Activated T-helper 17 cell treated with anti-CD3 and anti-CD28 coated beads, Interleukin-2, amount 50 U/mL, for 72 hours (primary cell): ENCODE data around the gene PKDREJ. TPM values are rescaled to one million over a fixed set of nuclear protein-coding genes. Genes with fewer than 3 reads are reported as not detected.
A peak's percentile ranks its signal among the peaks of the same experiment; 100 is the strongest.
"Not testable (repeated sequence)": the region's sequence is repeated elsewhere in the genome, so short reads cannot be mapped to it uniquely, and the experiment has no call there.

Experiments used
- ATAC-seq: fragments of 150-1000 bp; cut with Tn5 transposase; replicated peaks from 2 replicates; pipeline ENCODE4 v1.10.0; 2021; ENCODE audit warnings: mild to moderate bottlenecking, moderate library complexity
- H3K27ac Mint-ChIP-seq: one replicate; pipeline ENCODE4 v1.8.0; 2022; ENCODE audit warnings: mixed read lengths
- H3K27me3 Mint-ChIP-seq: one replicate; pipeline ENCODE4 v1.8.0; 2022; ENCODE audit warnings: mixed read lengths
- H3K36me3 Mint-ChIP-seq: one replicate; pipeline ENCODE4 v1.8.0; 2022; ENCODE audit warnings: low read depth, mild to moderate bottlenecking, mixed read lengths
- H3K4me1 Mint-ChIP-seq: one replicate; pipeline ENCODE4 v1.8.0; 2022; ENCODE audit warnings: mixed read lengths
- H3K4me3 Mint-ChIP-seq: one replicate; pipeline ENCODE4 v1.8.0; 2022; ENCODE audit warnings: mild to moderate bottlenecking, mixed read lengths
- H3K9me3 Mint-ChIP-seq: one replicate; pipeline ENCODE4 v1.8.0; 2022; ENCODE audit warnings: mixed read lengths
- total RNA-seq, 2 donors: library from RNA; stranded (reverse); gene quantifications; one replicate each; pipeline ENCODE4 v1.2.3, GENCODE V29; 2022

The PKDREJ gene
- total RNA-seq, 2 donors from 2014 or later: not detected

DNA sequence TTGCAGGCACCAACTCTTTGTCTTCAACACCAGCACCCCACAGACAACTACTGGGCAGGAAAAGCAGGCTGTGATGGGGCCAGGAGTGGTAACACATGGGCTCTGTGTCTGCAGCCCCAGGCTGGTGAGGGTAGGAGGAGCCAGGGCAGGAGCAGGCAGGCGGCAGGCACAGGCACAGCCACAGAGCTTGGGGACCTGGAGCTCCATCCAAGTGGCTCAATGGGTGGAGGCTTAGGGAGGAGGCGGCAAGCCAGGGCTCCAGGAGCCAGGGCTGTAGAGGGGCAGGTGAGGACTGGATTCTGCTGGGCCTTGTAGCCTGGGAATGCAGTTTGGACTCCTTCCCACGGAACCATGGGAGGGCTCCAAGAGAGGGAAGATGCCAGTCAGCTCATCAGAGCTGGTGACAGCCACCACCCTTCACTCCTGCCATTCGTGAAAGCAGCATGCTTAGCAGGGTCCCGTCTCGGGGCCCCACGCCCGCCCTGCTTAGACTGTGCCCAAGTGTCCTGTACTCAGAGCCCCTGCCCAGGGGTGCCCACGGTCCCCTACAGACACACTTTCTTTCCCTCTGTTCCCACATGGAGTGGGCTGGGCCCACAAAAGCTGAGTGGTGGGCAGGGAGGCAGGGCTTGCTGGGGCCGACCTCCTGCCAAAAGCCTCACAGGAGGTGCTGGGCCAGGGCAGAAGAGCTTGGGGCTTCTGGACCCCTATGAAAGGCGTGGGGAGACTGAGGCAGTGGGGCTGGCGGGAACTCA lies 17.1 kb upstream of the PKDREJ start:
- peaks cover 23% of the 10 kb centered on the region for H3K36me3 Mint-ChIP-seq
- H3K27me3 Mint-ChIP-seq: no peaks in the 10 kb centered on the region
- no peak for ATAC-seq
- no peak overlapping the region for H3K27ac Mint-ChIP-seq
- H3K4me3 Mint-ChIP-seq: no peak overlapping the region
- H3K4me1 Mint-ChIP-seq: peaks cover 7% of the 10 kb centered on the region
- H3K9me3 Mint-ChIP-seq: no peaks in the 10 kb centered on the region

DNA sequence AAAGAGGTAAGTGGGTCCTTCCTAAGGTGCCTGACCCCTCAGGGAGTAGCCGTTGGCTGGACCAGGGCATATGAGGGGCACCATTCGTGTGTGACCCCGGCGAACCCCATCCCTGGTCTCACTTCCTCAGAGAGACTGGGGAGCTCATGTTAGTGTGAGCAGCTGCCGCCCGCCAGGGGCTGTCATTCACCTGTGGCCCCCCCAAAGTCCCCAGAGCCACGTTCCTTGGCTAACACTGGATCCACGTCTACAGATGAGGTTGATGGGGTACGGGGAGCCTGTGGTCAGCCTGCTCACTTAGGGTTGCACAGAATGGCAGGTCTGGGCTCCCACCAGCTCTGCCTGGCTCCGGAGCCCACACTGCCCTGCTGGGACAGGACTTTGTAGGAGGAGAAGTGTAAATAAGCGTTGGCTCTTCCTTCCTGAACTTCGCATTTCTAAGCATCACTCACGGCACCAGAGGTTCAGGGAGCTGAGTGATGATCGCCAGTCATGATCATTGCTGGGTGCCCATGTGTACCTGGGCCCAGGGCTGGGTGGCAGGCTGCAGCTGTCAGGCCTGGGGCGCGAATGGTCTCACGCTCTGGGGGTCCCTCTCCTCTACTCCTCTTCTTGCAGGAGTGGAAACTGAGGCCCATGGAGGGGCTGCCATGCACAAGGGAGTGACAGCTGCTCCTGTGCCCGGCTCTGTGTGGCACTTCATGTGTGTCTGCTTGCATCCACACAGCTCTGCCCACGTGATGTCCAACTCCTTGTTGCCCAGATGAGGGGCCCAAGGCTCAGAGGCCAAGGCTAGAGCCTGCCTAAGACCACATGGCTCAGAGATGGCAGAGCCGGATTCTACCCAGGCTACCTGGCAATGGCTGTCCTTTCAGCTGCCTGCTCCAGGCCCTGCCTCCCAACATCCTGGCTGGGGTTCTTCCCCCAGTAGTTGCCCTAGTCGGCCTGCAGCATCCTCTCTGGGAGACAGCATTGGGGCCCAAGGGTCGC lies 15.8 kb upstream of the PKDREJ start:
- Mint-ChIP-seq H3K27ac (no peak overlapping the region), H3K9me3 (no peaks in the 10 kb centered on the region), H3K27me3 (no peaks in the 10 kb centered on the region), H3K36me3 (peaks cover 19% of the 10 kb centered on the region), H3K4me3 (no peak overlapping the region), H3K4me1 (peaks cover 7% of the 10 kb centered on the region)
- ATAC-seq: no peak

DNA sequence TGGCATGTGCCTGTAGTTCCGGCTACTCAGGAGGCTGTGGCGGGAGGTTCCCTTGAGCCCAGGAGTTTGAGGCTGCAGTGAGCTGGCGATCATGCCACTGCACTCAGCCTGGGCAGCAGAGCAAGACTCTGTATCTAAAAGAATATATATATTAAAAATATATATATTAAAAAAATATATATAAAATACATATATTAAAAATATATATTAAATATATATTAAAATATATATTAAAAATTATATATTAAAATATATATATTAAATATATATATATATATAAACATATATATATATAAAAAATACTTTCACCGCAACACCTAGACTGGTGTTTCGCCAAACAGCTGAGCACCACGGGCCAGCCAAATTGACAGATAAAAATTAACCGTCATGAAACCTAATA lies 13.4 kb upstream of the PKDREJ start:
- H3K36me3 Mint-ChIP-seq: peaks cover 17% of the 10 kb centered on the region
- no peaks in the 10 kb centered on the region for H3K9me3 Mint-ChIP-seq
- H3K27ac Mint-ChIP-seq: no peak overlapping the region
- peaks cover 7% of the 10 kb centered on the region for H3K4me1 Mint-ChIP-seq
- no peak for ATAC-seq
- H3K27me3 Mint-ChIP-seq: no peaks in the 10 kb centered on the region
- H3K4me3 Mint-ChIP-seq: no peak overlapping the region

DNA sequence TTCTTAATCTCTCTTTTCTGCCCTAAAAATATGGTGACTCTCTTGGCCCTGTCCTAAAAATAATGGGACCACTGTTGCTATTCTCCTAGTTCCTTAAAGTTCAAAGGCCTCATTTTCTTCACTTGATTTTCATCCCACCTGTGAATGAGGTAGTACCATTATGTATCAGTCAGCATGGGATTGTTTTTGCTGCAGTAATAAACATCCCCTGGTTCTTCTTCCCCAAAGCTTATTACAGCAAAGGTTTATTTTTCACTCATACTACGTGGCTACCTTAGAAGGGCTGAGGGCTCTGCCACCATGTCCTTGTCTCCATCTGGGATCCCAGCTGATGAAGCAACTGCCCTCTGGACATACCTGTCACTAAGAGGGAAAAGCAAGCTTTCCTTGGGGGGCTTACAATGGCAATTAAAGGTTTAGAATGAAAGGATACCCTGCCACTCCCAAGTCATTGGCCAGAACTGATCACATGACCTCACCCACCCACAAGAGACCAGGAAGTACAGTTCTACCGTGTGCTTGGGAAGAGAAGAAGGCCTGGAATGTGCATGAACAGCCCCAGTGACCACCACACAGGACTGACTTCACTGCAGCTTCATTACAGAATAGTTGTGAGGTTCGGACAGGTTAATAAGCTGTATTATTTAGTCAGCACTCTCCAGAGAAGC lies 12.4 kb upstream of the PKDREJ start:
- Mint-ChIP-seq H3K27ac (peak overlapping the region; percentile 44), H3K36me3 (peaks cover 17% of the 10 kb centered on the region), H3K9me3 (no peaks in the 10 kb centered on the region), H3K4me3 (no peak overlapping the region), H3K27me3 (no peaks in the 10 kb centered on the region), H3K4me1 (peaks cover 7% of the 10 kb centered on the region)
- peak; percentile 38 for ATAC-seq

DNA sequence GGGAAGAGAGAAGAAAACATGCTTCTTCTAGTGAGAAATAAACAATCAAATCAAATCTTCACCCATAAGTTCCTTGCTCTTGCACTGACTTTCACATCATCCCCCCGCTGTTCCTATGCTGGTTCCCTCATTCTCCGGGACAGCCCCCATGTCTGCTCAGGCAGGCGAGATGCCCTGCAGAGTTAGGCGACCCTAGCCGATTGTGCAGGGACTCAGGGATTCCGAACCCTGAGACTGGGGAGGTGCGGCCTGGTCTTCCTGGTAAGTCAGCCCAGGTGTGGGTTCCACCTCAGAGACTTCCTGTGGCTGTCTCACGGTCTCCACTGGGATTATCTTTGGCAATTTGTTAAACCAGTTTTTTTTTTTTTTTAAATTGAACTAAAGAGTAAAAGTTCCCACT lies 11.2 kb upstream of the PKDREJ start:
- H3K27ac Mint-ChIP-seq: no peak overlapping the region
- H3K4me1 Mint-ChIP-seq: peaks cover 7% of the 10 kb centered on the region
- H3K4me3 Mint-ChIP-seq: no peak overlapping the region
- no peak for ATAC-seq
- no peaks in the 10 kb centered on the region for H3K27me3 Mint-ChIP-seq
- no peaks in the 10 kb centered on the region for H3K9me3 Mint-ChIP-seq
- H3K36me3 Mint-ChIP-seq: peaks cover 17% of the 10 kb centered on the region

DNA sequence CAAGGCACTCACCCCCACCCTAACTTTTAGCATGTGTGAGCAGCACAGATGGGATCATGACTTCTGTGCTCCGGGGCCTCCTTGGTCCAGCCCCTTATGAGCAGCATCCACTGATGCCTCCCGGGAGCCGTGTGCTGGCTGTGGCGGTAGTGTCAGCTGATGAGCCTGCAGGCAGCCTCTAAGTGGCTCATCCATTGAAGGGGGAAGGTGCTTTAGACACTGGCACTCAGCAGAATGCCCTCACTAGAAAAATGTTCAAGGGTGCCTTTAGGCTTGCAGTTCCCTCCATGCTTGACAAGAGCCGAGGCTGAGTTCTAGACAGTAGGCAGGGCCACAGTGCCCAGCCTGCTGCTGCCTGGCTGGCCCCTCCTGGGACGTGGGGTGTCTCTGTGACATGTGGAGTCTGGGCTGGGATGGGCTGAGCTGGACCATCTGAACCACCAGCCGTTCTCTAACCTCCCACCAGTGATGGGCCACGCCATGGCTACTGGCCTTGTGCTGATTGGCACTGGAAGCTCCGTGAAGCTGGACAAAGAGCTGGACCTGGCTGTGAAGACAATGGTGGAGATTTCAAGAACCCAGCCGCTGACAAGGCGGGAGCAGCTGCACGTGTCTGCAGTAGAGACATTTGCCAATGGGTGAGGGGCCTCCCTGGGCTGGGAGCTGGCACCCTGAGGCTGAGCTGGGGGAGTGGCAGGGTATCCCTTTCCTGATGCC lies 10.4 kb upstream of the PKDREJ start:
- no peaks in the 10 kb centered on the region for H3K27me3 Mint-ChIP-seq
- no peak overlapping the region for H3K27ac Mint-ChIP-seq
- no peak for ATAC-seq
- H3K4me1 Mint-ChIP-seq: peaks cover 7% of the 10 kb centered on the region
- H3K36me3 Mint-ChIP-seq: peaks cover 16% of the 10 kb centered on the region
- no peak overlapping the region for H3K4me3 Mint-ChIP-seq
- H3K9me3 Mint-ChIP-seq: no peaks in the 10 kb centered on the region

DNA sequence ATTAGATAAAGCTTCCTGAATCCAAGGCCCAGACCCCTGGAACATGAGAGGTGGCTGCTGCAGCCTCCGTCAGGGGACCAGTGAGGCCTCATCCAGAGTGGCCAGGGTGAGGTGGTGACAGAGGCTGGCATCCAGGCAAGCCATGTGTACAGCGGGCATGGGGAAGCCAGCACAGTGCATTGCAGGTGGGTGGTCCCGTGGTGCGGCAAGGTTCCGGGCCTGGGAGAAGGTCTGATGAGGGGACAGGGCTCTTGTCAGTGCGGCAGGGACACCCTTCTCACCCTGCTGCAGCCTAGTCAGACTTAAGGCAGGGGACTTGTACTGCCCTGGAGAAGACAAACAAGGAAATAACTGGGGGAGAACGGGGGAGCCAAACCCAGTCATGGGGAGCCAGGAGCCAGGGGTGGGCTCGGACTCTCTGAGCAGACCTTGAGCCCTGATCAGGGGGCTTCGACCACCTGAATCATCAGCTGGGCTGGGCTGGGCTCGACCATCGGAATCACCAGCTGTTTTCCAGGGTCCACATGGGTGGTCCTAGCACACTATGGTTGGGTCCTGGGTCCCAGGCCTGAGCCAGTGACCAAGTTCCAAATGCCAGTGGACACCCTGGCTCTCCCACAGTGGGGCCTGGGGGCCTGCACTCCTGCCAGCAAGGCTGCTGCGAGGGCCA lies 9.8 kb upstream of the PKDREJ start:
- Mint-ChIP-seq H3K36me3 (peaks cover 11% of the 10 kb centered on the region), H3K27ac (no peak overlapping the region), H3K4me3 (no peak overlapping the region), H3K27me3 (no peaks in the 10 kb centered on the region), H3K9me3 (no peaks in the 10 kb centered on the region), H3K4me1 (peaks cover 7% of the 10 kb centered on the region)
- no peak for ATAC-seq

DNA sequence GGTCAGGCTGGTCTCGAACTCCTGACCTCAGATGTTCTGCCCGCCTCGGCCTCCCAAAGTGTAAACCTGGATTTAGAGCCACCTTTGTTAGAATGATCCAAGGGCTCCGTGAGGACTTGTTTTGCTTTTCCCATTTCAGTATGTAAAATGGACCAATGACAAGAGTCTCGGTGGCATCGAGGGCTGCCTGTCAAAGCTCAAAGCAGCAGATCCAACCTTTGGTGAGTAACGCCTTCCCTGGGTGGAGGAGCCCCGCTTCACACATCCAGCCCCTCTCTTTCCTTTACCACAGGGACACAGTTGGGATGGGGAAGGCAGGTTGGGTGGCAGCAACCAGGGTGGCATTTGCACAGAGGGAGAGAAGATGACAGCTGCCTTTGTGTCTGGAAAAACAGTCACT lies 9.1 kb upstream of the PKDREJ start:
- no peaks in the 10 kb centered on the region for H3K9me3 Mint-ChIP-seq
- no peak overlapping the region for H3K27ac Mint-ChIP-seq
- ATAC-seq: no peak
- H3K27me3 Mint-ChIP-seq: no peaks in the 10 kb centered on the region
- H3K36me3 Mint-ChIP-seq: peaks cover 11% of the 10 kb centered on the region
- peaks cover 7% of the 10 kb centered on the region for H3K4me1 Mint-ChIP-seq
- no peak overlapping the region for H3K4me3 Mint-ChIP-seq

DNA sequence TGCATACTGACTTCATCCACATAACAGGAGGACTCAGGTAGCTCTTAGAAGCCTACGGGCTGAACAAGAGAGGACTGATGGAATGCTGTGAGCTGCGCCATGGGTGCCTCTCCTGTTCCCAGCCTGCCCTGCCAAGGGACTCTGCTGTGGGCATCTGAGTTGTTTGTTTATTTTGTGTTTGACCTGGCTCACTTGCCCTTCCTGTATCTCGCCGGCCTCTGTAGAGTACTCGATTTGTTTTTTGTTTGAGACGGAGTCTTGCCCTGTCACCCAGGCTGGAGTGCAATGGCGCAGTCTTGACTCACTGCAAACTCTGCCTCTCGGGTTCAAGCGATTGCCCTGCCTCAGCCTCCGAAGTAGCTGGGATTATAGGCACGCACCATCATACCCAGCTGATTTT lies 6.4 kb upstream of the PKDREJ start:
- Mint-ChIP-seq H3K4me1 (no peaks in the 10 kb centered on the region), H3K27me3 (peaks cover 12% of the 10 kb centered on the region), H3K36me3 (no peaks in the 10 kb centered on the region), H3K4me3 (peak overlapping the region; percentile 88), H3K27ac (no peak overlapping the region), H3K9me3 (no peaks in the 10 kb centered on the region)
- no peak for ATAC-seq

DNA sequence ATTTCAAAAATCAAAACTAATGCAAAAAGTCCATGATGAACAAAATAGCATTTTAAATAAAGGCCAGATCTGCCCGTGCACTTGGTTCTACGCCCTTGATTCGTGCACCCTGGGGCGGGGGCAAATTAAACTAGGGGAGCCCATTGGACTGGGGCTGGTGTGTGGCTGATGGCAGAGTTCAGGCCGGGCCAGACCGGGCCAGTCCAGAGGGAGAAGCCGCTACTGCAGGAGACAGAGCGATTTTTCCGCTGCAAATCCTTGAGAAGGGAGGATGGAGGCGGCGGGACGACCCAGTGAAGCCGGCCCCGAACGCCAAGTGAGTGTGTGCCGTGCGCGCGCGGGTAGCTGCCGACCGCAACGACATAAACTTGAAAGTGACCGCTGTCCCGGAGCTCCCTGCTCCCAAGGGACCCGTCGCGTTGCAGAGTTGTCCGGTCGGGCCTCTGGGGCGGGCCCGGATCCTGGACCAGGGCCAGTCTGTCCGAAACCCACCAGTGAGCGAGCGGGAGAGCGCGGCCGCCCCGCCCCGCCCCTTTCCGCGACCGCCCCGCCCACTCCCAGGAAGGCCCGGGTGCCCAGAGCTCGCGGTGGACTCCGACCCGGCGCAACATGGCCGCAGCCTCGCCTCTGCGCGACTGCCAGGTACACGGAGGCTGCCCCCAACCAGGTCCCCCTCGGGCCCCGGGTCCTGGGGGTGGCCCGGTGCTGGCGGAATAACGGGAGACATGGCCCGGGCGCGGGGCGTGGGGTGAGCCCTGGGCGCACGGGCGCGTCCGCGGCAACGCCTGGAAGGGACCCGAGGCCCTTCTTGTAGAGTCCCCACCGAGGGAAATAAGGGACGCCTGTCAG lies 4.5 kb upstream of the PKDREJ start, which contains the start of gene TTC38:
Gene TTC38, plus strand, starts transcription at position 578 of the 849 bp plus-strand sequence. Its CDS starts 32 bp downstream, at position 610.
- peaks cover 24% of the 10 kb centered on the region for H3K27me3 Mint-ChIP-seq
- peak within 1 kb of the TSS; percentile 88 for H3K4me3 Mint-ChIP-seq
- peak within 1 kb of the TSS; percentile 70 for H3K27ac Mint-ChIP-seq
- peak; percentile 94 for ATAC-seq
- H3K9me3 Mint-ChIP-seq: no peaks in the 10 kb centered on the region
- H3K4me1 Mint-ChIP-seq: peaks cover 3% of the 10 kb centered on the region
- H3K36me3 Mint-ChIP-seq: no peaks in the 10 kb centered on the region

DNA sequence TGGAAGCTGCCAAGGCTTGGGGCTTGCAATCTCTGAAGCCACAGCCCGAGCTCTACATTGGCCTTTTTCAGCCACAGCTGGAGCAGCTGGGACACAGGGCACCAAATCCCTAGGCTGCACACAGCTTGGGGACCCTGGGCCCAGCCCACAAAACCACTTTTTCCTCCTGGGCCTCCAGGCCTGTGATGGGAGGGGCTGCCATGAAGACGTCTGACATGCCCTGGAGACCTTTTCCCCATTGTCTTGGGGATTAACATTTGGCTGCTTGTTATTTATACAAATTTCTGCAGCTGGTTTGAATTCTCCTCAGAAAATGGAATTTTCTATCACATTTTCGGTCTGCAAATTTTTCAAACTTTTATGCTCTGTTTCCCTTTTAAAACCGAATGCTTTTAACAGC lies 2.5 kb upstream of the PKDREJ start:
- not testable (repeated sequence) for H3K27ac Mint-ChIP-seq, ATAC-seq, H3K4me1 Mint-ChIP-seq, H3K36me3 Mint-ChIP-seq, H3K4me3 Mint-ChIP-seq, H3K9me3 Mint-ChIP-seq
- H3K27me3 Mint-ChIP-seq: peaks cover 39% of the 10 kb centered on the region

- H3K4me1 Mint-ChIP-seq, H3K9me3 Mint-ChIP-seq, H3K36me3 Mint-ChIP-seq, ATAC-seq, H3K4me3 Mint-ChIP-seq, H3K27ac Mint-ChIP-seq: not testable (repeated sequence)
- peaks cover 48% of the 10 kb centered on the region for H3K27me3 Mint-ChIP-seq
Observed at GRCh38 chr22:46264520-46264919, 1.4 kb upstream of the PKDREJ start.
